HG03460 (cell line): Measurements from ENCODE around the gene EPS8.
"Not testable (repeated sequence)": the region's sequence is repeated elsewhere in the genome, so short reads cannot be mapped to it uniquely, and the experiment has no call there.

ENCODE experiments used
- ATAC-seq: cut with Tn5 transposase; IDR thresholded peaks from one replicate; pipeline ENCODE4 v1.9.1; 2021; ENCODE audit not compliant: unreplicated experiment

The EPS8 gene

DNA sequence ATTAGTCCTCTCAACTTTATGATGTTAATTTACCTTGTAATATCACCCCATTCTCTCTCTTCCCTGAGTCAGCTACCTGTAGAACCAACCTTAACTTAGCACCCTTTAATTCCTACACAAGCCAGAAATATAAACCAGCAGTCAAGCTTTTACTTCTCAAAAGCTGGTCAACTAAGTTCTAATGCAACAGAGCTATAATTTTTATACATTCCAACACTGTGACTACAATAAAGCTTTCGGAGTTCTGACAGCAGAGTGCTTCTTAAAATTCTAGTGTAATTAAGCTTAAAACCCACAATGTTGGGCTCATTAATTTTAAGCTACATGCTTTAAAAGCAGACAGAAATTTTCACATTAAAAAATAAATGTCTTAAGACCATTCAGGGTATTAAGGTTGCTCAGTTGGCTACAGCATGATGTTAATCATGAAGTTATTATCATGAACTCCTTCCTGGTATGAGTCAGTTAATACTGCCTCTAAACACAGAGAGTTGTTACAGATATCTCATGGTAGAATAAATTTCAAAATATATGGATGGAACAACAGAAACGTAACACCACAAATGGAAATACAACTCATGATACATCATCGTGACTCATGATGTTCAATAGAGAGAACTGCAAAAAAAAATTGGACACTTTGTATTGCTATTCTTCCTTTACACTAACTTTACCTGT lies 126.7 kb downstream of the EPS8 start:
- ATAC-seq = no peak

DNA sequence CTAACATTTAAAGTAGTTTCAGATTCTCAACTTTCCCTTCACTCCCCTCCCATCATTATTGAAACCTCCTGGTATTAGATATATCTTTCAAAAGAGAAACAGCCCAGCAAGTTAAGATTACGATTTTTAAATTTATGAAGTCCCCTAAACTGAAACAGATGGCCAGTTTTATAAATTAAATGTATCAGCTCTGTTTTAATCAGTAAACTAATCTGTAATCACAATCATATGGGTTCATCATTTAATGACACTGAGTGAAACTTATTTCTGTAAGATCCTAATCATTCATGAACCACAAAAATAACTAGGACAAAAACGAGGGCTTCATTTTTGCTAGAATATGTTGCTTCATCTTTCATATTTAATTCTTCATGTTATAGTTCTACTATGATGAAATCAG lies 137.8 kb downstream of the EPS8 start:
- no peak for ATAC-seq

DNA sequence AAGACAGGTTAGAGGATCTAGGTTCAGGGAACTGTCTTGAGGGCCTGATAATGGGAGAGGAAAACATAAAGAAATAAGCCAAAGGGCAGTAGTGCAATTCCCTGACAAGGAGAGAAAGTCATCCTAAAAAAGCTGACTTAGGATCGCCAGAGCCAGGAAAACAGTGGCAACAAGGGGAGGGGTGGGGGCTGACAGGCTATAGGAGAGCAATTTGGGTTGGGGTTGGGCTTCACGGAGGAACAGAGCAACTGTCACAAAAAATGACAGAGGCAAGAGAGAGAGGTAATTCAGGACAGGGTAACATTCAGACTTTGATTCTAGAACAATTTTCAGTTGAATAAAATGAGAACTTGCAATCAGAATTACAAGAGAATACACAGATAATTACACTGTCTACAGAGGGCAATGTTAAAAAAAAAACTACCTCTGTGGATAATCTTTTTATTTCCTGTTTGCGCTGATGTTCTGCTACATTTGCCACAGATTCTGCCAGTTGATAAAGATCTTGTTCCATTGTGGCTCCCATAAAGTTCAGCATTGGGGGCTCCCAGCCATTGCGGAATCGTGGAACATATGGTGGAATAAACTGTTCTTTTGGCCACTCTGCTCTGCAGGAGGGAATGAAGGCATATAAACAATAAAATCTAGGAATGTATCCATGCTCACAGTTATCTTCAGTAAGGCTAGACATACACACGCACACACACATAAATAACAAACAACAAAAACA lies 138.6 kb downstream of the EPS8 start:
- no peak for ATAC-seq

DNA sequence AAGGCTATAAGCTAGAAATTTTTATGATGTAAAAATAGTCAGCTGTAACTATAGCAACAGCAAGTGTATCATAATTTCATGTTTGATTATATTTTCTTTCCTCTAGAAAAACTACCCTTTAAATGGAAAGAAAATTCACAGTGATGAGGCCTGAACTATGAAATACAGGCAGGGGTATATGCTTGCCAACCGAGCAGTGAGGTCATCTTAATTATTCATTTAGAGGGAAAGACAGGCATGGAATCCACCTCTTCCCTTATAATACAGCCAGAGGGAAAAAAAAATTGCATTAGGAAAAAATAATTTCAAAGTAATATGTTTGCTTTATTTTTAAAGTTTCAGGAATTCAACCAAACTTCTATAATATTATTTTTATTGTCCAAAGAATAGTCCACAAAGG lies 139.8 kb downstream of the EPS8 start:
- no peak for ATAC-seq

DNA sequence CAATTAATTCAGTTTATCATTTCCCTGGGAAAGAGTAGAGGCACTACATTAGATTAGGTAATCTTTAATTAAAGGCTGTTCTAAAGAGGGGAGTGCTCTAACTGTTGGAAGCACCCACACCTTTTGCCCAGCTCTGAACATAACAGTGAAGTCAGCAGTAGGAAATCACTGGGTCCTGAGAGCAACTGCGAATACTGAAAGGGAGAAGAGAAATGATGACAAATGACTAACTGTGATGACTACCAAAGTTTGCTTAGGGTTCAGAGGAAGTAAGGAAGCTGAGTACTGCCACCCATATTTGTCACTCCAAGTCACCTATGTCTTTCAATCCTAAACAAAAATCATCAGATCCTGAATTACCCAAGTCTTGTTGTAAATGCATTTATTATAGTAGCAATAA lies 140.6 kb downstream of the EPS8 start:
- no peak for ATAC-seq

DNA sequence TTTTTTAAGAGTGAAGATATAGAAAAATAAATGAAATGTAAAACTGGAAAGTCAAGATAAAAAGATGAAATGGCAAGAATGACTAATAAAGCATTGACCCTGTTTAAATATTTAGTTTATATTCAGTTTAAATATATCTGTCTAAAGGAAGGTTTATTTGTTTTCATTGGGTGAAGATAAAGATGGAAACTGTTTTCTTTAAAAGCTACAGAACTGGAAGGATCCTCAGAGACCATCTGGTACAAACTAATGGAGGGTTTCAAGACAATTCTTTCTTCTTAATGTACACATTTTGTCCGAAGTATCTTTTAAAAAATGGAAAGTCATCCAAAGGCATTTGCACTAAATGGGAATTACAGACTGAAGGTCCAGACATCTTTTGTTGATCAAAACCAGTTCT lies 142.6 kb downstream of the EPS8 start:
- no peak for ATAC-seq

DNA sequence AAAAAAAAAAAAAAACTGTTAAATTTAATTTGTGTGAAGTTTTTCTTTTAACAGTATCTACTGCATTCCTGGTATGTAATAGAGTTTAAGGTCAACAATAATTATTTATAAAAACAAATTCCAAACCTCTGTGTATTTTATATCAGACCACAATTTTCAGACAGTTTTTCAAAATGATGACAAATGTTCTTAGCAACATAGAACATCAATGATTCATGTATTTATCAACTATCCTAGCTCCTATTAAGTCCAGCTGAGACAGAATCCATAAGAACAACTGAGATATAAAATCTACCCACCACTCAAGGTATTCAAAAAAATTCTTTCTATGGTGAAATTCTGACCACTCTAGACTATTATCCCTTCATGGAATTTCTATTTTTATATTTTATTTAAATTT lies 144.5 kb downstream of the EPS8 start:
- ATAC-seq = no peak

DNA sequence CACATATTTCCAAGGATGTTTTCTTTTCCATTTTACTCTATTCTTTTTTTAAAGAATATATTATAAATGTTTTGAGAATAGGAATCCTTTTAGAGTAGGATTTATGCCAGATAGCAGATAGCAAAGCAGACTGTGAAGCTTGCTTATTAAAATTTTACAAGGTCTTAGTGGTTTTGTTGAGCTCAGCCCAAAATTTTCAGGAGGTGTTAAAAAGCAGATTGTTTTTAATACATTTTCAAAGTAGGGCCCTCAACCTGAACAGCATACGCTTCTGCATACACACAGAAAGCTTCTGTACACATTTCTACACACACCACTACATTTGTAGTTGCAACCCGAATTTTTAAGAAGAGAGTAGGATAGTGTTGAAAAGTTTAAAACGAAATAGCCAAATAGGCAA lies 151.0 kb downstream of the EPS8 start:
- no peak for ATAC-seq

DNA sequence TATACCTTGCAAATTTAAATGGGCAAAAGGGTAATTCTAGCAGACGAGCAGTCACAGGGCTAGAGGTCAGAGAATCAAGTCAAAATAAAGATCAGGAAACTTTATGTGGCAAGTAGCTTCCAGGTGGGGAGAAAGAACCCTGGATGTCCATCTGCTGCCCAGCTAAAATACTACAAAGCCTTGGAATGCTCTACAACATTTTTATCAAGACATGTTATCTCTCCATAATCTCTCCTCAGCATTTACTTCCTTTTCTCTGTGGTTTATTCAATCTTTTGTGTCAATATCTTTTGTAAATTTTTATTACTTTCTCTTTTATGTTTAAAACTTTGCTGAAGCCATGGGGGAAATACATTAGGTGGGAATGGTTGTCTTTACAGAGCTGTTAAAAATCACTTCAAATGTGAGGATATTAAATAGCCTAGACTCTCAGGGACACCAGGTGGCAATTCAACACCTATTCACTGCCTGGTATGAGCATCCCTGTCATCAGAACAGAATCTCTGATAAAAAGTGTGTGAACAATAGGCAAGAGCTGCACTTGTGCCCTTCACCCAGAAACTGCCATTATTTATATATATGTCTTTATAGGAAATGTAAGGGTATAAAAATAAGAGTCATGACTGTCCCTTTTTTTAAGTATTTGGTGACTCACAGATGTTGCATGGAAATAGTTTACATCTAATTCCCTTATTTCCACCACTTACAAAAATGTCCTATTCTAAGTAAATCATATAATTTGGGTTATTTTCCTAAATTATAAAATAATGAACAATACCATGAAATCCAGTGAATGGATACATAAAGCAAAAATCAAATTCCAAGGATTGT lies 152.9 kb downstream of the EPS8 start:
- no peak for ATAC-seq

DNA sequence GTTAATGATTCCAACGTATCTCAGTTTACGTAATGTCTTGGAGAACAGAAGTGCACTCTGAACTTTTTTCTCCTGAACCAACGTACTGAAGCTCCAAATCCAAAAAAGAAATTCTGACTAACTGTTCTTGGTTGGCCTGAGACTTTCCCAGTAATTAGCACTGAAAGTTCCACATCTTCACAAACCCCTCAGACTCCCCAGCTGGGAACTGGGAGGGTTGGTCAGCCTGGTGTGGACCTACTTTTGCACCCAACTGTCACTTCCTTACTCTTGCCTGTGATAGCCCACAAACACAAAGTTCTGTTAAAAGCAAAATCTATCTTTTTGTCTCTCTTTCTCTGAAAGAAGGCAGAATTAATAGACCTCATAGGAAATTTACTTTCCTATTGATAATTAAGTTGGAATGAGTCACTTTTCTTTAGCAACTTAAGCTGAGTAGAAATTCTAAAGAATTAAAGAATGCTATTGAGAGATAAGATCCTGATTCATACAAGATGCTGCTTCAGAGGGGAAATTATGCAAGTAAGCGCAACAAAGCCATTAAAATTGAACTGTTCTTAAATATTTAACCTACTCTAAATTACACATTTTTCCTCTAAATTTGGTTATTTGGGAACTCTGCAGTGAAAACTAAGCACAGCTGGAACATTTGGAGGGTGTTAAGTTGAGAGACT lies 155.0 kb downstream of the EPS8 start:
- no peak for ATAC-seq

DNA sequence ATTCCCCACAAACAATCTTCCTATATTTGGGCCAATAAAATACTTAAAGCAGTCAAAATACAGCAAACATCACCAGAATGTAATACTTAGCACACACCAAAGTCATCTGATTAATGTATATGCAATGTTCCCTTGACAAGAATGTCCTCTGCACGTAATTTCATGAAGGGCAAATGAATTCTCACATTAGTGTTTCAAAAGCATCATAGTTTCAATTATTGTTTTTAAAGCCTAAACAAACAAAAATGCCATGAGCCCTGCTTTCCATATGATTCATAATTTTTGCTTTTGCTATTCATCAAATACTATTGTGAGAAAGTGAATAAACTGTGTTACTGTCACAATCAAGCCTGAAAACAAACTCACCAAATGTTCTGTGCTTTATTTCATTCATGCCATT lies 156.0 kb downstream of the EPS8 start:
- no peak for ATAC-seq

DNA sequence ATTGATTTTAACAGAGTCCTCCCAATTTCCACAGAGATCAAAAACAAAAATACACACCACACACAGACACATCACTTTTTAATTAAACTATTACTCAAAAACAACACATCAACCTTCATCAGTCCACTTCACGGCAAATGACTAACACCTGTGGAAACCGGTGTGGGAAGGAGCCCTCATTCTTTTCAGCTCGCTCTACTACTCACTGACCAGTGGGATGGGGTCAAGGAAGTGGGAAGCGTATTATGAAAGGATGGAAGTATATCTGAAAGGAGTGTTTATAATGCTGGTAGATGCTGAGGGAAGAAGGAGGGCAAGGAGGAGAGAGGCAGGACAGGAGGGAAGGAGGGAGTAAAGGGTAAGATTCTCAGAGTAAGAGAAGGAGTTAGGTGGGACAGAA lies 156.5 kb downstream of the EPS8 start:
- no peak for ATAC-seq

DNA sequence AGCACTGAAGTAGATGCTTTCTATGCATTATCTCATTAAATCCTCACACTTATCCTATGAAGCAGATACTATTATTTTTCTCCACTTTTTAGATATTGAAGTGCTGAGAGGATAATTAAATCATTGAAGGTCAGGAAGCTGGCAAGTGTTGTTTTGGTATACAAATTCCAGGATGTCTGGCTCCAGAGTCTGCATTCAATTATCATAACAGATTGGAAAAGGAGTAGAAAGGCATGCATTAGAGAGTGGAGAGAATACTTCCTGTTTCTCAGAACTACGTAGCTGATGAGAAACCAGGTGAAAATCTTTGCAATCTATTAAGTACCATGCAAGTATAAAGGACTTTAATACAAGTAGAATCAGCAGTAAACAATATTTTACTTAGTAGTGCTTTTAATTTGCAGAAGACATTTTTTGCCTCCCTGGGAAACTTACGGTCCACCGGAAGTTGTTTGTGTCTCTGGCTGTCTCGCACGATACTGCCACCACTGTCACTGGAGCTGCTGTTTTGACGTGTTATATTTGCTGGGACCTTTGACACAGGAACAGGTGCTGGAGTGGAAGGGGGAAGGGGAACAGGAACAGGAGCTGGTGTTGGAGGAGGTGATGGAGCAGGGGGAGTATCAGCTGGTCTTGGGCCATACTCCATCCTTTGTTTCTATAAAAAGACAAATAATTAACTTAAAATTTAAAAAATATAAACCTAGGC lies 158.0 kb downstream of the EPS8 start:
- ATAC-seq = no peak

DNA sequence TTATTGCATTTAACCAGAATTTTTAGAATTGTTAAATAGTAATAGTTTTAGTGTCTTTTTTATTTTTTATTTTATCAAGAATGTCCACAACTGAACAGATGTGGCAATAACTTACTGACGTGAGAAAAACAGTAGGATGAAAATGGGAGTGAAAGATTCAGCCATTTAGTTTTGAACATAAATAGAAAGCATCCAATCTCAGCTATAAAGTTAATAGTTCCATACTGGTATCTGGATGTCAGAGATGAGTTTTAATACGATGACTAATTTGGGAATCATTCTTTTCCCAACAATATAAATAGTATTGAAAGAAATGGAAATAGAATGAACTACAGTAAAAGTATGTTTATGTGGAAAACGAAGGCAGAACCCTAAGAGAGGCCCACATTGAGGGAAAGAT lies 159.4 kb downstream of the EPS8 start:
- no peak for ATAC-seq

DNA sequence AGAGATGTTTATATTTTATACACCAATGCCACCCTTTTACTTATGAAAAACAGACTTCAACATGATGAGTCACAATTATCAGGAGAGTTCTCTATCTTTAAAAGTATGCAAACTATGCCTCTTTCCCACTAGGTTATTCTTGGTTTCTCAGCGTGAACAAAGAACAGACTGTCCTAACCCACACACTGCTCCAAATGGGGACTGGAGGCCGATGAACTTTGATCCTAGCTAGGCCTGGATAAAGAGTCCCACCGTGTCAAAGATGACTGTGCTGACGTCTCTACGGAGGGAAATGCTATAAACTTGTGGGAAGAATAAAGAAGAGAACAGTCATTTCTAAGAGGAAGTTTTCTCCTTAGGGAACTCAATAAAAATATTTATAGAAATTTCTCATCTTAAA lies 160.1 kb downstream of the EPS8 start:
- no peak for ATAC-seq

DNA sequence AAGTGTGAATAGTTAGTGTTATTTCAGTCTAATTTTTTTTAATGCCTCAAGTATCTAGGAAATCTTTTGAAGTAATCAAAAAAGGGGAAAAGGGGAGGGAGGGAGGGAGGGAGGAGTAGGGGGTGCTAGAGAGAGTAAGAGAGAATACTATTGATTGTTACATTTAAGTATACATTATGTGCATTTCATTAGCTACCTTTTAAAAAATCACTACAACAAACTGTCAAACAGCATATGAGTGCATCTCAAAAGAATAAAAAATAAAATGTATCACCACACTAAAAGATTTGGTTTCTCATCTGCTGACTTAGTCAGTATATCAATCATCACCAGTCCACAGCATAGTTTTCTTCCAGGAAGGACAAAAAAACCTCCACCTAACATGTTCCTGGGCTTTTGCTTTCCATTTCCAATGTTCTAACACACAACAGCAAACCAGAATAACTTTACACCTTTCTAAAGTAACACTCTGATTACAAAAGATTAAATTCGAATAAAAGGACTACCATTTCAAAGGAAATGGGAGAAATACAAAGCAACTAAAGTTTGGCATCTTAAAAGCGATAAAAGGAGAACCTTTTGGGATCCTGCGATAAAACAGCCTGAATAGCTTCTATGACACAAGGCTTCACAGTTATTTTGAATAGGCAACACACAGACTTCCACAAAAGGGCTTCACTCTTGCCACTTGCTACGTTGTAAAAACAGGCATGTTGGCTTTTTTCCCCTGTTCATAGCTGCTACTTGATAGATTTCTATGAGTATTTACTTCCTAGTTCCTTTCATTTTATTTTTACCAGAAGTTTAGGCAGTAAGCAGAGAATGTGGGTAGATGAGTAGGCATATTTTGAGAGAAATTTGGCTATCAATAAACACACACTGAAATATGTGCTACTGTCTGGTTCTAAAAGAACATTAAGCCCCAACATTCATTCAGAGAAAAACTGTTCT lies 160.9 kb downstream of the EPS8 start:
- no peak for ATAC-seq

DNA sequence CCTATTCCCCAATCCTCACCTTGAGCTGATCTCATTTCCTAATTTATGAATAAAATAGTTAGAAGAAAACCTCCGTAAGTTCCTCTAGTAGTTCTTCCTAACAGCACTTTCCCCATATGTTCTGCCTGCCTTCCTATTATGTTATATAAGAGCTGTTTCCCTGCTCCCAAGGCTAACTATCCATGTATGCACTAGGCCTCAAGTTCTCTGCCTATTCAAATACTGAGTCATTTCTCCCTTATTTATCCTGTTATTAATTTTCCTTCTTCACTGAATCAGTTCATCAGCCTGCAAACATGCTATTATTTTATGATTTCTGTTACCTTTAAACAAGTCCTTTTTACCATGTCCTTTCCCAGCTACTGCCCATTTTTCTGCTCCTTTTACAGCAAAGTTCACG lies 164.1 kb downstream of the EPS8 start:
- ATAC-seq = no peak

DNA sequence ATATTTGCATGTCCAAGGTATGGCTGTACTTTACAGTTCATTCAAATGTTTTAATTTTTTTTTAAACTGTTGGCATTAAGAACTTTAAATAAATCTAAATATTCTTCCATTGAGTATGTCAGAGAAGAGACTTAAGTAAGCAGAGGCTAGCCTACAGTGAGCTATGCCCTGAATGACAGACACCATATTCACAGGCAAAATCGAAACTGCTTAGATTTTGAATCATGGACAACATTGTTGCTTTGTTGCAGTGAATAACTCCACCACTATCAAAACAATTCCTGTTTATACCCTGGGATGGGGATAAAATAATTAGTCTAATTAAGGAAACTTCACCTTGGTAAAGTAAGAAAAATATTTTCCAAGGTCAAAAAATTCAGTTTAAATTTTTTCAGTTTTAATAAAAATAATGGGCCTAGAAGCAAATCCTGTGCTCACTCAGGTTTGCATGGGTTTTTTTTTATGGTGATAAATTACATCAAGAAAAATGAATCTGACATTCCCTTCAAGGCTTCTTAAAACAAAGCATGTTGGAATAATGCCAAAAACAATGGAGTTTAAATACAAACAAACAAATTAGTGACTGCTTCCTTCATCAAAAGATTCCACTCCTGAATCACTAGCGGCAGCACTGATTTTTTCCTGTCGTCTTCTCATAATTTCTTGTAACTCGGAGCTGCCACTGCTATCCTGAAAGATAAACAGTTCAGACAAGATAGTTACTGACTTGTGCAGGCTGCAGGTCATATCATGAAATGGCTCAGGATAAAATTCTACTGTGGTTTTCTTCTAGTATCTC lies 168.2 kb downstream of the EPS8 start:
- ATAC-seq = no peak

DNA sequence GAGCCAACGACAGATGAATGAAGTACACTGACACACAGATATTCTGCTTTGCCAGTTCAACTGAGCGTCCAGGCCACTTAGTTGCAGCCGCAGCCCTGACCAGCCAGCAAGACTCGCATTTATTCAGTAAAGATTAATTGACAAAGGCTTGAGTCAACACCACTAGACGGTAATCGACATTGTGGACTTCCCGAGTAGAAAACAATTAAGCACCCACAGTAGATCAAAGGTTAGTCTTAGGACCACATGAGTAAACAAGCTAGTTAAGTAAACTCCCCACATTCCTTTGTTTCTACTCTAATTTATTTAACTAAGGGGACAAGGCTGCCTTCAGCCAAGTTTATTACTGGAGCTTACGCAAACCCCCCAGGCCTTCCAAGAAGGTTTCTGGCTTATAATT lies 172.7 kb downstream of the EPS8 start:
- not testable (repeated sequence) for ATAC-seq
